SH-SY5Y (cell line): Measurements from ENCODE around the gene ARHGAP4.

ENCODE experiments used
- GATA2 ChIP-seq: IDR thresholded peaks from 2 replicates; pipeline ENCODE4 v1.6.1; 2011; ENCODE audit warnings: mild to moderate bottlenecking, low read depth, low read length
- GATA3 ChIP-seq: IDR thresholded peaks from 2 replicates; pipeline ENCODE4 v1.6.1; 2011; ENCODE audit warnings: low read depth, mild to moderate bottlenecking, low read length, moderate library complexity

ARHGAP4 gene

GRCh38 chrX:153955228-153955732 is 29.2 kb upstream of the ARHGAP4 start:
- no peak for TF ChIP-seq GATA2
- TF ChIP-seq GATA3, result no peak

- TF ChIP-seq GATA3 (no peak), GATA2 (no peak)
Observed at GRCh38 chrX:153954558-153955227, 28.6 kb upstream of the ARHGAP4 start.

- TF ChIP-seq GATA3 (no peak), GATA2 (no peak)
Observed at GRCh38 chrX:153953892-153954557, 28.0 kb upstream of the ARHGAP4 start.

- TF ChIP-seq GATA3 (no peak), GATA2 (no peak)
Observed at GRCh38 chrX:153953342-153953830, 27.3 kb upstream of the ARHGAP4 start.

GRCh38 chrX:153952373-153953026 is 26.4 kb upstream of the ARHGAP4 start:
- no peak for TF ChIP-seq GATA2
- TF ChIP-seq GATA3, result no peak

DNA sequence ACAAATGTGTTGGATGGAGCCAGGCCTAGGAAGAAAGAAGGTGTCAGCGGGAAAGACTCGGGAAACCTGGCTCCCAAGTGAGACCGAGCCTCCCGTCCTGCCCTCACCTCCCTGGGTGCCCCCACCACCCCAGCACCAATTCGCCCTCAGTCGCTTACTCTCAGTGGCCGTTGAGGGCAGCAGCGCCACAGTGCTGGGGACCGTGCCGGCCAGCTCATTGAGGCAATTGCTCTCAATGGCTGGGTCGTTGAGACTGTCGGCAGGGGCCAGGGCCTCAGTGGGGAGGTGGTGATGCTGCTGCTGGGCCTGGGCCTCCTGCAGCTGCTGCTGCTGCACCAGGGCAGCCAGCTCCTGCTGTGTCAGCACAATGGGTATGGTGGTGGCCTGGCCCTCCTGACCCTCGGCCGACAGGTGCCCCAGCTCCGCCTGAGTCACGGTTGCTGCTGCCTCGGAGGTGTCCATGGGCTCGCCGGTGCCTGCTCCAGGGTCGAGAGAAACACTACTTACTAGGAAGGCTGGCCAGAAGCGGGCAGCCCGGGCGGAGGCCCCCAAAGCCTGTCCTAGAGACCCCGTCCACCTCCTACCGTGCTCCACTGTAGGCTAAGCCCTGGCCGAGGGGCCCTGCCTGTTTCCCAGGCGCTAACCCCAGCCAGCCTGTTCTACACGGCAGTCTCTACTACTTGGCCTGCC is 25.8 kb upstream of the ARHGAP4 start:
- no peak for TF ChIP-seq GATA2
- TF ChIP-seq GATA3, result no peak

DNA sequence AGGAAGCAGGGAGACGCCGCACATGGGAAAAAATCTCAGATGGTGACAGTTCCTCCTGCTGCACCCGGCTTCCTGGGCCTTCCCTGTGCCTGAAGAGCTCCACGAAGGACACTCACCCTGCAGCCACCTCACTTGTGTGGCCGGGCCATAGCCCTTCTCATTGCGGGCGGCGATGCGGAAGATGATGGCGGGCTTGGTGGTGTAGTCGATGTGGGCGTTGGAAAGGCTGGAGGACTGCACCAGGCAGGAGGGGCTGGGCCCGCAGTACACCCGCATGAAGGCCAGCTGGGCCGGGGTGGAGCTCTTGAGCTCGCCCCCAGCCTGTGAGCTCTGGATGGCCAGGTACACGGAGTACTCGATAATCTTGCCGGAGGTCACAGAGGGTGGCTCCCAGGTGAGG is 24.1 kb upstream of the ARHGAP4 start:
- no peak for TF ChIP-seq GATA3
- TF ChIP-seq GATA2, result no peak

GRCh38 chrX:153948847-153949805 is 23.1 kb upstream of the ARHGAP4 start:
- TF ChIP-seq GATA3 (no peak), GATA2 (no peak)

DNA sequence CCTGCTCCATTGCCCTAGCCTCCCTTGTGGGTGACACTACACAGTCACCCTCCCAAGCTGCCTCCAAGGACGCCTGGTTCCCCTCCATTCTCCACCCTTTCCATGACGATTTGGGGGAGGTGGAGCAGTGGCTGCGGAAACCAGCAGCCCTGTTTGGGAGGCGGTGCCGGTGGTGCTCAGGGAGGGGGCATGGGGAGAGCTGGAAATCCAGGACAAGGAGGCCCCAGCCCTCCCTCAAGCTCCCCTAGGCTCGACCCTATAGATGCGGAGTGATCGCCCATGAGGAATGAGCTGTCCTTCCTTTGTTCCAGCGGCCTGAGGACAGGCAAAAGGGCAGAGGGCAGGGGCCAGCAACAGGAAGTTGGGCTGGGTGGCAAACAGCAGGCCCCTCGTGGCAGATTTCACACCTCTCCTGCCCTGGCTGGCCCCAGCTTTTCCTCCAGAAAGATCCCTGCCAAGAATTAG is 22.0 kb upstream of the ARHGAP4 start:
- TF ChIP-seq GATA3 (no peak), GATA2 (no peak)

DNA sequence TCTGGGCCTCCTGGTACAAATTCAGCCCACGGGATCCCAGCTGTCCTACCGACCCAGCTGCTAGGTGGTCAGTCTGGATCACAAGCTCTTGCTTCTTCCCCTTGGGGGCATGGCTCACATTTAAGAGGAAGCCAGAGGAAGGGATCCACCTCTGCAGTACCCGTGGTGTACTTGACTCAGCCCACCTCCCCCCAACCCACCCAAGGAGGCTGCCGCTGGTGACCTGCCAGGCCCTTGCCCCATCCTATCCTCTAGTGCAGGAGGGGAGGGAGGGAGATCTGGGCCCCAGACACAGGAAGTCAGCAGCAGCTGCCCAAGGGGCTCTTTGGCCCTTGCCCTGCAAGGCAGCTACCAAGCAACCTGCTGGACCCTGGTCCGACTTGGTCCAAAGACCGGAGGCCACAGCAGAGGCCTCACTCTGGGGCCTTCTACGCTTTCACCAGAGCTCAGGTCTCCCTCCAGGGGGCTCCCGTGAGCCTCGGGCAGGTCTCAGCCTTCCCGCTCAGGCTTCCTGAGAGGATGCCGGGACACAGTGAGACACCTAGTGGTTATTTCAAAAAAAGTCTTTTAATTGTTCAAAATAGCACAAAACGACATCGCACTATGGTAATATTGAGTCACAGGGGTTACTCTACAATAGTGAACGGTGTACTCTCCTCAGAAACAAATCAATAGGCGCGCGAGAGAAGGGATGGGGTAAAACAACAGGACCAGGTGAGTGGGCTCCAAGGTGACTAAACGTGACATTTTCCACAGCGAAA is 21.1 kb upstream of the ARHGAP4 start:
- TF ChIP-seq GATA3, result no peak
- TF ChIP-seq GATA2, result no peak

DNA sequence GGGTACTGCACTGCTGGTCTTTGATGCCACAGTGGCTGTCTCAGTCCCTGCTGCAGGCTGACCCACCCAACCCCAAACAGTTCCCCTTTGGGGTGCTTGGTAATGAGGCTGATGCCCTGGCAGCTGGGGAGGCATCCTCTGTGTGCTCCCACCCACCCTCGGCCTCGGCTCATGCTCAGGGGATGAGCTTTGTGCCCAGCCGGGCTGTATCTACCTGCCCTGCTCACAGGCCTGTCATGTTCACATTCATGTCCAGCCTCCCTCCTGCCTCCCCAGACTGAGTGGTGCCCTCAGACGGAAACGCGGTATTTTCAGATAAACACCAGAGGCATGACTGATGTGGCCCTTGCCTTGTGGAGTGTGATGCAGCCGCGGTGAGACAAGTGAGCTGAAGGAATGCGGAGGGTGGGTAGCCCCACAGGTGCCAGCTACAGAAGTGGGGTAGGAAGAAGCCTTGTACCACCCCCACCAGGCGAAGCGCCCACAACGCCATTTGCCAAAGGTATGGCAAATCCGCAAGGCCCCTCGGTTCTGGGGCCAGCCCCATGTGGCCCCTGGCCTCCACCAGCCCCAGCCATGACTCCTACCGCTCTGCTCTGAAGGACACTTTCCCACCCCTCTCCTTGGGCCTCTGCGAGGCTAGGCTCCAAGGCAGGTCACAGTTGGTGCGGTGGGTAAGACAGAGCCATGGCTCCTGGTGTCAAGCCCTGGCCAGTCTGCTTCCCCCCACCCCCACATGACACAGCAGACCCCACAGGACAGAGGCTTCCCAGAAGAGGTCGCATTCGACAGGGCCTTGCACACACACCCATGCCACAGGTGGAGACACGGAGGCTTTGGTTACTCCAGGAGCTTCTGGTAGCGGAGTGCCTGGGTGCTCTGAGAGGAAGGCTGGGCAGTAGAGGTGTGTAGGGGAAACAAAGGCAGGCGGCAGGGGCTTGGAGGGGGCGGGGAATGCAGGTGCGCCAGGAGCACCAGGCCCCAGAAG is 20.2 kb upstream of the ARHGAP4 start:
- TF ChIP-seq GATA2 (no peak), GATA3 (no peak)

- TF ChIP-seq GATA3 (no peak), GATA2 (no peak)
Observed at GRCh38 chrX:153944800-153945150, 18.7 kb upstream of the ARHGAP4 start.
